HepG2 (cell line): Measurements from ENCODE around the gene TMEM253. TPM values are rescaled to one million over a fixed set of nuclear protein-coding genes. Genes with fewer than 3 reads are reported as not detected.

Experiments used
- HOXA3 ChIP-seq: sonication (generic); formaldehyde crosslinking; IDR thresholded peaks from 2 replicates; pipeline ENCODE4 v1.5.0; 2020; ENCODE audit warnings: missing genetic modification reagents
- SMAD9 ChIP-seq: sonication (generic); formaldehyde crosslinking; IDR thresholded peaks from 2 replicates; pipeline ENCODE4 v1.5.1; 2020; ENCODE audit warnings: mild to moderate bottlenecking, missing genetic modification reagents
- SPEN ChIP-seq: sonication (generic); formaldehyde crosslinking; IDR thresholded peaks from 2 replicates; pipeline ENCODE4 v1.5.1; 2020; ENCODE audit warnings: low read depth, mild to moderate bottlenecking, missing genetic modification reagents
- STAG1 ChIP-seq: sonication (generic); formaldehyde crosslinking; IDR thresholded peaks from 2 replicates; pipeline ENCODE4 v1.4.0; 2020; ENCODE audit warnings: missing genetic modification reagents
- ZNF839 ChIP-seq: sonication (generic); formaldehyde crosslinking; IDR thresholded peaks from 2 replicates; pipeline ENCODE4 v1.4.0; 2020; ENCODE audit warnings: missing genetic modification reagents, mild to moderate bottlenecking, borderline replicate concordance
- polyA plus RNA-seq, 8 experiments: library from polyadenylated mRNA; depleted of rRNA in 3 of 8; stranded (reverse) in 7 of 8; unstranded in 1 of 8; fragments of >200 nt; fragmentation: Illumina TruSeq in 4 of 8; extraction: Trizol in 4 of 8; gene quantifications; 2 replicates each; pipeline versions ENCODE4 v1.2.1 to v1.2.3, GENCODE V29; 2011 to 2016; ENCODE audit warnings: low read depth in 4 of 8, missing spikeins in 1 of 8, mixed read lengths in 1 of 8; ENCODE audit not compliant: insufficient read depth in 1 of 8
- total RNA-seq, 5 experiments: library from RNA; depleted of rRNA; stranded (reverse); fragments of >200 nt; fragmentation: Illumina TruSeq; extraction: Trizol; gene quantifications; 2 replicates each; pipeline ENCODE4 v1.2.3, GENCODE V29; 2016; ENCODE audit warnings: low read depth in 1 of 5
- TF ChIP-seq, protein P1 (sequence below): sonication (generic); formaldehyde crosslinking; IDR thresholded peaks from one replicate; pipeline ENCODE4 v1.5.1; 2020; ENCODE audit warnings: mild to moderate bottlenecking, missing genetic modification reagents; ENCODE audit errors: not compliant biosample characterization
- TF ChIP-seq, protein P2 (sequence below): sonication (generic); formaldehyde crosslinking; conservative IDR thresholded peaks from 2 replicates; pipeline ENCODE4 v1.4.0; 2020; ENCODE audit warnings: missing genetic modification reagents
- TF ChIP-seq, protein P3 (sequence below): sonication (generic); formaldehyde crosslinking; IDR thresholded peaks from 2 replicates; pipeline ENCODE4 v1.4.0; 2020; ENCODE audit warnings: mild to moderate bottlenecking, missing genetic modification reagents

TMEM253 gene
- total and polyA plus RNA-seq, 2 of the 13 experiments (the other 11 are each of a cell fraction or from before 2014, with no cell fraction given): 0.29 to 0.45 TPM

DNA sequence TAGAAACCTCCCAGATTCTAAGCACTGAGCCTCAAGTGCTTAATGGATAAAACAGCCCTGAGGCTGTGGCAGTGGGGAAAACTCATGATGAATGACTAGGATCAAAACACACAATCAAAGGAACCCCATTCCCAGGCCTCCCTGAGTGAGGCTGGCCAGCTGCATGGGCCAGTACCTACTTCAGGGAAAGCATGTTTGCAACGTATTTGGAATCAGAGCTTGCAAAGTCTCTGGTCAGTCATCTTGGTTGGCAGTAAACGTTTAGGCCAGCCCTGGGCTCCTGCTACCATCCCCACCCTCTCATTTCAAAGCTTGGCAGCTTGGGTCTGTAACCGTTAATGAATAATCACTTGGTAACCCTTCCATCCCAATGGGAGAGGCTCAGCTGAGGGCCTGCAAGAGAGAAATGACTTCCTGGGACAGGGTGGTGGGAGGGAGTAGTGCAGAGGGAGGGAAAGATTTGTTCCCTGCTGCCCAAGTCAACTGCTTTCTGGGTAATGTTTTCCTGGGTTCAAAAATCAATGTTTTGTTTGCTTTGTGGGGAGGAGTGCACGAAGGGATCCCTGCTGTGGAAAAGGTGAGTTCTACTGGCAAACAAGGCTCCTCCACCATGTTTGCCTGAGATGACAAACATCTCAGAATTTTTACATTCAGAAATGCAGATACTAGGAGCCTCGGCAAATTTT, 45.3 kb upstream of the TMEM253 start (continued):
- TF ChIP-seq, protein P1, sequence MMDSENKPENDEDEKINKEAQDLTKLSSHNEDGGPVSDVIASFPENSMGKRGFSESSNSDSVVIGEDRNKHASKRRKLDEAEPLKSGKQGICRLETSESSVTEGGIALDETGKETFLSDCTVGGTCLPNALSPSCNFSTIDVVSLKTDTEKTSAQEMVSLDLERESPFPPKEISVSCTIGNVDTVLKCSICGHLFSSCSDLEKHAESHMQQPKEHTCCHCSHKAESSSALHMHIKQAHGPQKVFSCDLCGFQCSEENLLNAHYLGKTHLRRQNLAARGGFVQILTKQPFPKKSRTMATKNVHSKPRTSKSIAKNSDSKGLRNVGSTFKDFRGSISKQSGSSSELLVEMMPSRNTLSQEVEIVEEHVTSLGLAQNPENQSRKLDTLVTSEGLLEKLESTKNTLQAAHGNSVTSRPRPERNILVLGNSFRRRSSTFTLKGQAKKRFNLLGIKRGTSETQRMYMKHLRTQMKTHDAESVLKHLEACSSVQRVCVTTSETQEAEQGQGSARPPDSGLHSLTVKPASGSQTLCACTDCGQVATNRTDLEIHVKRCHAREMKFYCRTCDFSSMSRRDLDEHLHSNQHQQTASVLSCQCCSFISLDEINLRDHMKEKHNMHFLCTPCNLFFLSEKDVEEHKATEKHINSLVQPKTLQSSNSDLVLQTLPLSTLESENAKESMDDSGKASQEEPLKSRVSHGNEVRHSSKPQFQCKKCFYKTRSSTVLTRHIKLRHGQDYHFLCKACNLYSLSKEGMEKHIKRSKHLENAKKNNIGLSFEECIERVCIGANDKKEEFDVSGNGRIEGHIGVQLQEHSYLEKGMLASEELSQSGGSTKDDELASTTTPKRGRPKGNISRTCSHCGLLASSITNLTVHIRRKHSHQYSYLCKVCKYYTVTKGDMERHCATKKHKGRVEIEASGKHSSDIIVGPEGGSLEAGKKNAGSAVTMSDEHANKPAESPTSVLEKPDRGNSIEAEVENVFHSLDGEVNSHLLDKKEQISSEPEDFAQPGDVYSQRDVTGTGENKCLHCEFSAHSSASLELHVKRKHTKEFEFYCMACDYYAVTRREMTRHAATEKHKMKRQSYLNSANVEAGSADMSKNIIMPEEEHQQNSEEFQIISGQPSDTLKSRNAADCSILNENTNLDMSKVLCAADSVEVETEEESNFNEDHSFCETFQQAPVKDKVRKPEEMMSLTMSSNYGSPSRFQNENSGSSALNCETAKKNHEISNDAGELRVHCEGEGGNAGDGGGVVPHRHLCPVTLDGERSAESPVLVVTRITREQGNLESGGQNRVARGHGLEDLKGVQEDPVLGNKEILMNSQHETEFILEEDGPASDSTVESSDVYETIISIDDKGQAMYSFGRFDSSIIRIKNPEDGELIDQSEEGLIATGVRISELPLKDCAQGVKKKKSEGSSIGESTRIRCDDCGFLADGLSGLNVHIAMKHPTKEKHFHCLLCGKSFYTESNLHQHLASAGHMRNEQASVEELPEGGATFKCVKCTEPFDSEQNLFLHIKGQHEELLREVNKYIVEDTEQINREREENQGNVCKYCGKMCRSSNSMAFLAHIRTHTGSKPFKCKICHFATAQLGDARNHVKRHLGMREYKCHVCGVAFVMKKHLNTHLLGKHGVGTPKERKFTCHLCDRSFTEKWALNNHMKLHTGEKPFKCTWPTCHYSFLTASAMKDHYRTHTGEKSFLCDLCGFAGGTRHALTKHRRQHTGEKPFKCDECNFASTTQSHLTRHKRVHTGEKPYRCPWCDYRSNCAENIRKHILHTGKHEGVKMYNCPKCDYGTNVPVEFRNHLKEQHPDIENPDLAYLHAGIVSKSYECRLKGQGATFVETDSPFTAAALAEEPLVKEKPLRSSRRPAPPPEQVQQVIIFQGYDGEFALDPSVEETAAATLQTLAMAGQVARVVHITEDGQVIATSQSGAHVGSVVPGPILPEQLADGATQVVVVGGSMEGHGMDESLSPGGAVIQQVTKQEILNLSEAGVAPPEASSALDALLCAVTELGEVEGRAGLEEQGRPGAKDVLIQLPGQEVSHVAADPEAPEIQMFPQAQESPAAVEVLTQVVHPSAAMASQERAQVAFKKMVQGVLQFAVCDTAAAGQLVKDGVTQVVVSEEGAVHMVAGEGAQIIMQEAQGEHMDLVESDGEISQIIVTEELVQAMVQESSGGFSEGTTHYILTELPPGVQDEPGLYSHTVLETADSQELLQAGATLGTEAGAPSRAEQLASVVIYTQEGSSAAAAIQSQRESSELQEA: no peak
- TF ChIP-seq, protein P2, sequence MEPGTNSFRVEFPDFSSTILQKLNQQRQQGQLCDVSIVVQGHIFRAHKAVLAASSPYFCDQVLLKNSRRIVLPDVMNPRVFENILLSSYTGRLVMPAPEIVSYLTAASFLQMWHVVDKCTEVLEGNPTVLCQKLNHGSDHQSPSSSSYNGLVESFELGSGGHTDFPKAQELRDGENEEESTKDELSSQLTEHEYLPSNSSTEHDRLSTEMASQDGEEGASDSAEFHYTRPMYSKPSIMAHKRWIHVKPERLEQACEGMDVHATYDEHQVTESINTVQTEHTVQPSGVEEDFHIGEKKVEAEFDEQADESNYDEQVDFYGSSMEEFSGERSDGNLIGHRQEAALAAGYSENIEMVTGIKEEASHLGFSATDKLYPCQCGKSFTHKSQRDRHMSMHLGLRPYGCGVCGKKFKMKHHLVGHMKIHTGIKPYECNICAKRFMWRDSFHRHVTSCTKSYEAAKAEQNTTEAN (CRISPR knock-in tag): 0 out of 2 replicates have a peak, but pooled peaks have one; percentile 38
- TF ChIP-seq HOXA3 (CRISPR knock-in tag) (peak; percentile 93), ZNF839 (no peak), SPEN (CRISPR knock-in tag) (peak; percentile 66; the same call in 1 of the 2 replicates), SMAD9 (peak; percentile 93), STAG1 (peak; percentile 35)
- TF ChIP-seq, protein P3, sequence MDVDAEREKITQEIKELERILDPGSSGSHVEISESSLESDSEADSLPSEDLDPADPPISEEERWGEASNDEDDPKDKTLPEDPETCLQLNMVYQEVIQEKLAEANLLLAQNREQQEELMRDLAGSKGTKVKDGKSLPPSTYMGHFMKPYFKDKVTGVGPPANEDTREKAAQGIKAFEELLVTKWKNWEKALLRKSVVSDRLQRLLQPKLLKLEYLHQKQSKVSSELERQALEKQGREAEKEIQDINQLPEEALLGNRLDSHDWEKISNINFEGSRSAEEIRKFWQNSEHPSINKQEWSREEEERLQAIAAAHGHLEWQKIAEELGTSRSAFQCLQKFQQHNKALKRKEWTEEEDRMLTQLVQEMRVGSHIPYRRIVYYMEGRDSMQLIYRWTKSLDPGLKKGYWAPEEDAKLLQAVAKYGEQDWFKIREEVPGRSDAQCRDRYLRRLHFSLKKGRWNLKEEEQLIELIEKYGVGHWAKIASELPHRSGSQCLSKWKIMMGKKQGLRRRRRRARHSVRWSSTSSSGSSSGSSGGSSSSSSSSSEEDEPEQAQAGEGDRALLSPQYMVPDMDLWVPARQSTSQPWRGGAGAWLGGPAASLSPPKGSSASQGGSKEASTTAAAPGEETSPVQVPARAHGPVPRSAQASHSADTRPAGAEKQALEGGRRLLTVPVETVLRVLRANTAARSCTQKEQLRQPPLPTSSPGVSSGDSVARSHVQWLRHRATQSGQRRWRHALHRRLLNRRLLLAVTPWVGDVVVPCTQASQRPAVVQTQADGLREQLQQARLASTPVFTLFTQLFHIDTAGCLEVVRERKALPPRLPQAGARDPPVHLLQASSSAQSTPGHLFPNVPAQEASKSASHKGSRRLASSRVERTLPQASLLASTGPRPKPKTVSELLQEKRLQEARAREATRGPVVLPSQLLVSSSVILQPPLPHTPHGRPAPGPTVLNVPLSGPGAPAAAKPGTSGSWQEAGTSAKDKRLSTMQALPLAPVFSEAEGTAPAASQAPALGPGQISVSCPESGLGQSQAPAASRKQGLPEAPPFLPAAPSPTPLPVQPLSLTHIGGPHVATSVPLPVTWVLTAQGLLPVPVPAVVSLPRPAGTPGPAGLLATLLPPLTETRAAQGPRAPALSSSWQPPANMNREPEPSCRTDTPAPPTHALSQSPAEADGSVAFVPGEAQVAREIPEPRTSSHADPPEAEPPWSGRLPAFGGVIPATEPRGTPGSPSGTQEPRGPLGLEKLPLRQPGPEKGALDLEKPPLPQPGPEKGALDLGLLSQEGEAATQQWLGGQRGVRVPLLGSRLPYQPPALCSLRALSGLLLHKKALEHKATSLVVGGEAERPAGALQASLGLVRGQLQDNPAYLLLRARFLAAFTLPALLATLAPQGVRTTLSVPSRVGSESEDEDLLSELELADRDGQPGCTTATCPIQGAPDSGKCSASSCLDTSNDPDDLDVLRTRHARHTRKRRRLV (CRISPR knock-in tag): no peak
